Measurements from ENCODE around the gene GPD2.

DNA sequence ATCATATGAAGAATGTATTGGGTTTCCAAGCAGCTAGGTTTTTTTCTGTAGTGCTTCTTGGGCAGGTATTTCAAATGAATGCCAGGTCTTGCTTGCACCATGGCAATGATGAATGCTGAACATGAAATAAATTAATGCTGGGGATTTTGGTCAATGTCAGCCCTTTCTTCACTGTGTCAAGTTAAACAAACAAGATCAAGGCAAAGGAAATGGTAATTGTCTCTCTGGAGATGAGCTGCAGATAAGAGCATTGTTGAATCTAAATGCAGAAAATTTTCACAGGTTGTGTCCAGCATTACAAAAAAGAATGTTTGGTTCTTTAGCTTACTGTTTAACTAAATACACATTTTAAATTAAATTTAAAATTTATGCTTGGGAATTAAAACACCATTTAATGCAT is 144.3 kb downstream of the GPD2 start:
- TF ChIP-seq, protein P1, sequence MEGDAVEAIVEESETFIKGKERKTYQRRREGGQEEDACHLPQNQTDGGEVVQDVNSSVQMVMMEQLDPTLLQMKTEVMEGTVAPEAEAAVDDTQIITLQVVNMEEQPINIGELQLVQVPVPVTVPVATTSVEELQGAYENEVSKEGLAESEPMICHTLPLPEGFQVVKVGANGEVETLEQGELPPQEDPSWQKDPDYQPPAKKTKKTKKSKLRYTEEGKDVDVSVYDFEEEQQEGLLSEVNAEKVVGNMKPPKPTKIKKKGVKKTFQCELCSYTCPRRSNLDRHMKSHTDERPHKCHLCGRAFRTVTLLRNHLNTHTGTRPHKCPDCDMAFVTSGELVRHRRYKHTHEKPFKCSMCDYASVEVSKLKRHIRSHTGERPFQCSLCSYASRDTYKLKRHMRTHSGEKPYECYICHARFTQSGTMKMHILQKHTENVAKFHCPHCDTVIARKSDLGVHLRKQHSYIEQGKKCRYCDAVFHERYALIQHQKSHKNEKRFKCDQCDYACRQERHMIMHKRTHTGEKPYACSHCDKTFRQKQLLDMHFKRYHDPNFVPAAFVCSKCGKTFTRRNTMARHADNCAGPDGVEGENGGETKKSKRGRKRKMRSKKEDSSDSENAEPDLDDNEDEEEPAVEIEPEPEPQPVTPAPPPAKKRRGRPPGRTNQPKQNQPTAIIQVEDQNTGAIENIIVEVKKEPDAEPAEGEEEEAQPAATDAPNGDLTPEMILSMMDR (IDR thresholded peaks at IDR 0.05), result no peak
- TF ChIP-seq EZH2 (IDR thresholded peaks at IDR 0.05; ENCODE audit: borderline replicate concordance, insufficient read depth, low read depth, low read length, poor library complexity, severe bottlenecking), result no peak
